Left cardiac atrium (tissue), 4 donors: Measurements from ENCODE around the gene ITIH6. TPM values are rescaled to one million over a fixed set of nuclear protein-coding genes. Genes with fewer than 3 reads are reported as not detected.
"Not testable (repeated sequence)": the region's sequence is repeated elsewhere in the genome, so short reads cannot be mapped to it uniquely, and the experiment has no call there.

ENCODE experiments used
- ATAC-seq, 2 donors: fragments of 200-7000 bp; cut with Tn5 transposase; one replicate each; pipeline ENCODE4 v1.9.1; 2020; ENCODE audit warnings: mild to moderate bottlenecking in 2 of 2, moderate library complexity in 2 of 2
- DNase-seq: peaks from one replicate; pipeline ENCODE4 v3.0.0-alpha.2; 2020
- intact Hi-C, 2 donors: fragments of 100-400 bp; cut with DNase I; formaldehyde crosslinking; loops; one replicate each; pipeline versions ENCODE4 v1.14.1 to v1.15.1; 2022 to 2023
- long read RNA-seq: library from polyadenylated mRNA; unstranded; transcript quantifications from one replicate; pipeline ENCODE4 v2.0.0, GENCODE V29; 2021
- total RNA-seq, 2 donors: library from RNA; stranded (reverse); fragmentation: NEBNext Ultra II Directional; extraction: Animal tissue kit (Norgen Biotek cat#: 25700); gene quantifications; one replicate each; pipeline ENCODE4 v1.2.1, GENCODE V29; 2021
- donor health status: DM: no; HTN: yes; CAD: no.
- donor health status: DM: no; HTN: yes; CAD: no; lungs with severe emphysema.
- donor health status: DM: yes; HTN: yes; CAD: no.
- donor health status: Dilated cardiomyopathy.

Gene ITIH6, protein sequence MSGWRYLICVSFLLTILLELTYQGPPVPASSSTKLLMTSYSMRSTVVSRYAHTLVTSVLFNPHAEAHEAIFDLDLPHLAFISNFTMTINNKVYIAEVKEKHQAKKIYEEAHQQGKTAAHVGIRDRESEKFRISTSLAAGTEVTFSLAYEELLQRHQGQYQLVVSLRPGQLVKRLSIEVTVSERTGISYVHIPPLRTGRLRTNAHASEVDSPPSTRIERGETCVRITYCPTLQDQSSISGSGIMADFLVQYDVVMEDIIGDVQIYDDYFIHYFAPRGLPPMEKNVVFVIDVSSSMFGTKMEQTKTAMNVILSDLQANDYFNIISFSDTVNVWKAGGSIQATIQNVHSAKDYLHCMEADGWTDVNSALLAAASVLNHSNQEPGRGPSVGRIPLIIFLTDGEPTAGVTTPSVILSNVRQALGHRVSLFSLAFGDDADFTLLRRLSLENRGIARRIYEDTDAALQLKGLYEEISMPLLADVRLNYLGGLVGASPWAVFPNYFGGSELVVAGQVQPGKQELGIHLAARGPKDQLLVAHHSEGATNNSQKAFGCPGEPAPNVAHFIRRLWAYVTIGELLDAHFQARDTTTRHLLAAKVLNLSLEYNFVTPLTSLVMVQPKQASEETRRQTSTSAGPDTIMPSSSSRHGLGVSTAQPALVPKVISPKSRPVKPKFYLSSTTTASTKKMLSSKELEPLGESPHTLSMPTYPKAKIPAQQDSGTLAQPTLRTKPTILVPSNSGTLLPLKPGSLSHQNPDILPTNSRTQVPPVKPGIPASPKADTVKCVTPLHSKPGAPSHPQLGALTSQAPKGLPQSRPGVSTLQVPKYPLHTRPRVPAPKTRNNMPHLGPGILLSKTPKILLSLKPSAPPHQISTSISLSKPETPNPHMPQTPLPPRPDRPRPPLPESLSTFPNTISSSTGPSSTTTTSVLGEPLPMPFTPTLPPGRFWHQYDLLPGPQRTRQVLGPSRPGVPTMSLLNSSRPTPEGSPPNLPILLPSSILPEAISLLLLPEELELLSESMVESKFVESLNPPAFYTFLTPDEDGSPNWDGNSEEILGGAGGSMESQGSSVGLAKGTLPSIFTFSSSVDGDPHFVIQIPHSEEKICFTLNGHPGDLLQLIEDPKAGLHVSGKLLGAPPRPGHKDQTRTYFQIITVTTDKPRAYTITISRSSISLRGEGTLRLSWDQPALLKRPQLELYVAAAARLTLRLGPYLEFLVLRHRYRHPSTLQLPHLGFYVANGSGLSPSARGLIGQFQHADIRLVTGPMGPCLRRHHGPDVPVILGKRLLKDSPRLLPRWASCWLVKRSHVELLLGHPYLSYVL
- total RNA-seq: not detected
- long read RNA-seq: 0 reads

DNA sequence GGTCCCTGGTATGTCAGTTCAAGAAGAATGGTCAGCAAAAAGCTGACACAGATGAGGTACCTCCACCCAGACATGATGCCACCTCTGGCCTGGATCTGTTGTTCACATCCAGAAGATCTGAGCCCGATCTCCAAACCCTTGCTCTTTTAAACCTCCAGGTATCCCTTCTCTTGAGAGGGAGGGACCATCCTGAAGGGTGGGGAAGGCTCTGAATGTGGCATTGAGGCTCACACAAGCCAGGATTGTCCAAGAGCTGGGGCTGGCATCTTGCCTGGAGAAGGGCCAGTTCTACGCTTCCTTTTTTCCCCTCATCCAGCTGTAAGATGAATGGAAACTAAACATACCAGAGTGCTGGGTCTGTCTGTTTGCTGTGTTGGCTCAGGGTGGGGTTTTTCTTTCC is at the start of gene ITIH6:
TSS of gene ITIH6 (minus strand) at position 119 of the 400 bp plus-strand sequence. CDS start at position 74, 45 bp downstream.
- ATAC-seq (no peak), DNase-seq (no peak)
- intact Hi-C loops: no loop called here

DNA sequence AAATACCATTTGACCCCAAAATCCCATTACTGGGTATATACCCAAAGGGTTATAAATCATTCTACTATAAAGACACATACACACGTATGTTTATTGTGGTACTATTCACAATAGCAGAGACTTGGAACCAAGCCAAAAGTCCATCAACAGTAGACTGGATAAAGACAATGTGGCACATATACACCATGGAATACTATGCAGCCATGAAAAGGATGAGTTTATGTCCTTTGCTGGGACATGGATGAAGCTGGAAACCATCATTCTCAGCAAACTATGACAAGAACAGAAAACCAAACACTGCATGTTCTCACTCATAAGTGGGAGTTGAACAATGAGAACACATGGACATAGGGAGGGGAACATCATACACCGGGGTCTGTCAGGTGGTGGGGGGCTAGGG is 49.6 kb upstream of the ITIH6 start:
- ATAC-seq, intact Hi-C loops, DNase-seq: not testable (repeated sequence)

DNA sequence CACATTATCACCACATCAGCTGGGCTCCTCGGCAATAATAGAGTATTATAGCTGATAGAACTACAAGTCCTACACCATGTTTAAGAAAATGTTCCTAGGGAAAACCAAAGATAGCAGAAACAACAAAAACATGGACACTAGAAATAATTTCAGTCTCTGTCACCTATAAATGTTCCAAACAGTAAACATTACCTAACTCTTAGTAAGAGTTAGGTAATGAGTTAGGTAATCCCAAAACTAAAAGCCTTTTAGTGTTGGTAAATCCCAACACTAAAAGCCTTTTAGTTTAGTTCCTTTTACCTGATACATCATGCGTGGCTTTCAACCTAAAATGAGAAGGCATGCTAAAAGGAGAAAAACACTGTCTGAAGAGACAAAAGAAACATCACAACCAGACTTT is 45.0 kb upstream of the ITIH6 start:
- DNase-seq (no peak), ATAC-seq (no peak)
- intact Hi-C loops: no loop called here

- DNase-seq (no peak), ATAC-seq (no peak)
- intact Hi-C loops: no loop called here
Measured at GRCh38 chrX:54842607-54843006, 44.6 kb upstream of the ITIH6 start.

DNA sequence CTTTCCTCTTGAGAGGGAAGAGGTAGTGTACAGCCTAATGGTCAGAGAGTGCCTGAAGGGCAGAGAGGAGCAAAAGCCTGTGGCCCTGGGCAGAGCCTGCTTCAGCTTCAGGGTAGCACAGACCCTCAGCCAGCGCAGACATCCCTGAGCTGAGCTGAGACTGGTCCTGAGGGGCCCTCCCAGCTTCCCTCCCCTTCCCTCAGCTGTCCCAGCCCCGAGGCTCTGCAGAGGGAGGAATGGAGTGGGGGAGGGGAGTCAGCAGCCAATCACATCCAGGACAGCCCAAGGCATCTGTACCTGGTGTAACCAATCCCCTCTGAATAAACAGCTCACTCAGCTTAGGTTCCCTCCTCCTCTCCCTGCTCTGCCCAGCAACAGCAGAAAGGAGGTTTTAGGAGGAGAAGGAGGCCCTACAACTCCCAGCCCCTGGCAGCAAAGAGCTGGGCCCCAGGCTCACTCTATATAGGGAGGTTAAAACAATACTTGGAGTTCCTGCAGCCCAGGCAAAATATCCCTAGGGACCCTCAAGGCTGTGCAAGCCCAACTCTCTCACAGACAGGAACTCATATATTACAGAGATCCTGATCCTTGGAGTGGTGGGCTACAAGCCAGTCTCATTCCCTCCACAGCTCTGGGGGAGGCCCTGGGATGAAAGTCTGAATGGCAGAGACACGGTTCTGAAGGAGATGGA is 43.3 kb upstream of the ITIH6 start:
- peak; percentile 30 to 44 for ATAC-seq
- intact Hi-C loops, DNase-seq: not testable (repeated sequence)

DNA sequence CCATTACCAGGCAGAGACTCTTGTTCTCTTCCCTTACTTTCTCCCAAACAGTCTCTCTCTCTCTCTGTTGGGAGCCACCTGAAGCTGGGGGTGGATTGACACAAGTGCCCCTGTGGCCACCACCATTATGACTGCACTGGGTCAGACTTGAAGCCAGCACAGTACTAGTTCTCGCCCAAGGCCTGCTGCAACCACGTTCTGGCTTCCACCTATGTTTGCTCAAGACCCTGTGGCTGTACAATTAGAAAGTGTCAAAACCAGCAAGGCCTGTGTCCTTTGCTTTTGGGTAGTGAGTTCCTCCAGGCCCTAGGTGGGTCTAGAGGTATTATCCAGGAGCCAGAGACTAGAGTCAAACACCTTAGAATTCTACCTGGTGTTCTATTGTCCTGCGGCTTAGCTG is 40.5 kb upstream of the ITIH6 start:
- intact Hi-C loops: no loop called here
- no peak for DNase-seq
- no peak for ATAC-seq

- intact Hi-C loops: no loop called here
- ATAC-seq (no peak), DNase-seq (no peak)
Measured at GRCh38 chrX:54826598-54826997, 28.5 kb upstream of the ITIH6 start.

GRCh38 chrX:54825716-54826438 is 27.8 kb upstream of the ITIH6 start:
- no peak for ATAC-seq
- no peak for DNase-seq
- intact Hi-C loops: no loop called here

GRCh38 chrX:54824722-54825121 is 26.7 kb upstream of the ITIH6 start:
- DNase-seq: no peak
- intact Hi-C loops: no loop called here
- ATAC-seq: no peak

- ATAC-seq (no peak), DNase-seq (no peak)
- intact Hi-C loops: no loop called here
Measured at GRCh38 chrX:54824195-54824594, 26.1 kb upstream of the ITIH6 start.

GRCh38 chrX:54821310-54821709 is 23.3 kb upstream of the ITIH6 start:
- no peak for ATAC-seq
- intact Hi-C loops: no loop called here
- no peak for DNase-seq

DNA sequence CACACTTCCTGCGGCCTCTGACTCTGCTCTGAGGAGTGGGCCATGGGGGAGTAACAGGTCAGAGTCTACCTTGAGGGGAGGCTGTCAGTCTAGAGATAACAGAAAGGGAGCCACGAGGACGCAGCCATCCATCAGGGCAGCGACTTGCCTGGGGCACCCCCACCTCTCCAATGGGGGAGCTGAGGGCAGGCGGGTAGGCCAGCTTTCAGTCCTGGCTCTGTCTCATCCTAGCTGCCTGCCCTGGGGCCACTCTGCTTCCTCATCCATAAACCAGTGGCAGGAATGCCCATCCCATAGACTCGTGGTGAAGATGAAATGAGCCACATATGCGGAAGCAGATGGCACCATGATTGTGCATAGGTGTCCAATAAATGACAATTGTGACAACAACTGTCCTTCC is 22.7 kb upstream of the ITIH6 start:
- DNase-seq (no peak), ATAC-seq (no peak)
- intact Hi-C loops: no loop called here

DNA sequence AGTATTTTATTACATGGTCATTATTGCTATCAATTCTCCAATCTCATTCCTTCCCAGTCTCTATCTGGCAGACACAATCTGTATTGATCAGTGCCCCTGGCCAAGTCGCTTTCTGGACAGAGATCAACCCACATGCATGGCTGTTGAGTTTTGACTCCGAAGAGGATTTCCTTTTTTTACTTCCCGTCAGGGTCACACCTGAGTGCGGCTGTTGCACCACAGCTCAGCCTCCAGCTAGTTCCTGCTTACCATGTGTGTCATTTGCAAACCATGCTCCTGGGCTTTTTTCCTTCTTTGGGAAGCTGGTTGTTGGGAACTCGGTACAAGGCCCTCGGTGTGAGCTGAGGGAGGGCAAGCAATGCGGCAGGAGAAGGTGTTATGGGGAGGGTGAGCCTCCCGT is 21.1 kb upstream of the ITIH6 start:
- no peak for DNase-seq
- ATAC-seq: no peak
- intact Hi-C loops: no loop called here

- ATAC-seq (no peak), DNase-seq (no peak)
- intact Hi-C loops: no loop called here
Measured at GRCh38 chrX:54818221-54818620, 20.2 kb upstream of the ITIH6 start.

DNA sequence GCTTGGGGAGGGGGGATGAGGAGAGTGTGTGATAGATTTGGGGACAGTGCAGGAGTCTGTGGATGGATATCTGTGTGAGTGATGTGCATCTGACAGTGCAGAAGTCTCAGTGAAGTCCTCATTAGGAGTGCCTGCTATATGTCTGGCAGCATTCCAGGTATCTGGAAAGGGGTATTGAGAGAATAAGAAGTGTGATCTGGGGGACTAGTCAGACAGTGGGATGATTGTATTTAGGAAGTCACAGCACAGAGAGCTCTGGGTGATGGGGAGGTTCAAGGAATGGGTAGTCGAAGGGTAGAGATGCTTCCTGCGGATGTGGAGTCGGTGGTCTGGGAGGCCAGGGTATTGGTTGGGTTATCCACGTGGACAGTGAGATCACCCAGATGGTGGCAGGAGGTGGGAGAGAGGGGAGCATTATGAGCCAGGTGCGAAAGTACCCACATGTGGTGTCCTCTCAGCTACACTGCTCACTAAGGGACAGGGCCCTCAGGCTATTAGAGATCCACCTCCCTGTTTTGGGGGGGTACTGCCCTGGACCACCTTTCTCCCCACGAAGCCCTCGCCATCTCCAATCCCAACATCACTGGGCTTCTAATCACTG is 19.3 kb upstream of the ITIH6 start:
- peak in 1 of 2 donors; percentile 21 for ATAC-seq
- intact Hi-C loops: no loop called here
- DNase-seq: no peak

DNA sequence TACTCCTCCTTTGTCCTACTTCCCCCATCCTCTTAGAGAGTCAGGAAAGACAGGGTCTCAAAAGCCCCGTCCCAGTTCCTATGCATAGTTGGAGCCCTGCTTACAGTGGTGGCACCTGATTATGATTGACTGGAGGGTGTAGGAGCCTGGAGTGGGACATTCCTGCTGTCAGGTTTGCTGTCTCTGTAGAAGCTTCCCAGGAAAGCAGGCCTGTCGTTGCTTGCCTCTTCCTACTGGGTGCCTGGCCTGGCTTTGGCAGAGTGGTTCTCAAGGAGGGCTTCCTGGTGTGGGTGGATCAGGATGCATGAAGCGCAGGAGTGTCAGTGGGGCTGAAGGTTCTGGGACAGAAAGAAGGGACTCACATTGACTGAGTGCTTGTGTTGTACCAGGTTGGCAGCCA is 14.3 kb upstream of the ITIH6 start:
- DNase-seq (no peak), ATAC-seq (no peak)
- intact Hi-C loops: no loop called here

- DNase-seq (no peak), ATAC-seq (no peak)
- intact Hi-C loops: no loop called here
Measured at GRCh38 chrX:54811301-54811885, 13.3 kb upstream of the ITIH6 start.

GRCh38 chrX:54810532-54810931 is 12.5 kb upstream of the ITIH6 start:
- DNase-seq: no peak
- no peak for ATAC-seq
- intact Hi-C loops: no loop called here
